Posterior vena cava (tissue), 2 donors: ENCODE results near the gene PFN1. TPM values are rescaled to one million over a fixed set of nuclear protein-coding genes. Genes with fewer than 3 reads are reported as not detected.

Experiments
- DNase-seq: peaks from one replicate; pipeline ENCODE4 v3.0.0-alpha.2; 2020; ENCODE audit warnings: low spot score
- intact Hi-C, 2 donors: fragments of 100-400 bp; cut with DNase I; formaldehyde crosslinking; loops; one replicate each; pipeline versions ENCODE4 v1.14.1 to v1.14.2; 2022 to 2023
- long read RNA-seq, 2 donors: library from polyadenylated mRNA; unstranded; transcript quantifications; one replicate each; pipeline ENCODE4 v2.0.0, GENCODE V29; 2020 to 2021
- total RNA-seq, 2 donors: library from RNA; stranded (reverse); fragmentation: NEBNext Ultra II Directional; extraction: Animal tissue kit (Norgen Biotek cat#: 25700); gene quantifications; one replicate each; pipeline ENCODE4 v1.2.1, GENCODE V29; 2021
- donor health status: DM: yes; HTN: yes; CAD: no.
- donor health status: DM: yes; HTN: yes; CAD: no.

PFN1 gene
- total RNA-seq, result 100 to 1,000 TPM; 582 to 588 TPM
- long read RNA-seq, donor 1, transcript PFN1-201 (3 exons, 1,291 nt), result major isoform, 90 of 91 reads
- long read RNA-seq, donor 1, partial matches to known transcripts, result 0 of 91 reads
- long read RNA-seq, donor 1, other reads (novel, unspliced or antisense), result 0 of 91 reads
- long read RNA-seq, donor 2, transcript PFN1-203 (2 exons, 1,173 nt), result minor isoform, 9 of 192 reads
- long read RNA-seq, donor 2, transcript PFN1-201 (3 exons, 1,291 nt), result major isoform, 178 of 192 reads
- long read RNA-seq, donor 2, partial matches to known transcripts, result 1 of 192 reads
- long read RNA-seq, donor 2, other reads (novel, unspliced or antisense), result 4 of 192 reads

DNA sequence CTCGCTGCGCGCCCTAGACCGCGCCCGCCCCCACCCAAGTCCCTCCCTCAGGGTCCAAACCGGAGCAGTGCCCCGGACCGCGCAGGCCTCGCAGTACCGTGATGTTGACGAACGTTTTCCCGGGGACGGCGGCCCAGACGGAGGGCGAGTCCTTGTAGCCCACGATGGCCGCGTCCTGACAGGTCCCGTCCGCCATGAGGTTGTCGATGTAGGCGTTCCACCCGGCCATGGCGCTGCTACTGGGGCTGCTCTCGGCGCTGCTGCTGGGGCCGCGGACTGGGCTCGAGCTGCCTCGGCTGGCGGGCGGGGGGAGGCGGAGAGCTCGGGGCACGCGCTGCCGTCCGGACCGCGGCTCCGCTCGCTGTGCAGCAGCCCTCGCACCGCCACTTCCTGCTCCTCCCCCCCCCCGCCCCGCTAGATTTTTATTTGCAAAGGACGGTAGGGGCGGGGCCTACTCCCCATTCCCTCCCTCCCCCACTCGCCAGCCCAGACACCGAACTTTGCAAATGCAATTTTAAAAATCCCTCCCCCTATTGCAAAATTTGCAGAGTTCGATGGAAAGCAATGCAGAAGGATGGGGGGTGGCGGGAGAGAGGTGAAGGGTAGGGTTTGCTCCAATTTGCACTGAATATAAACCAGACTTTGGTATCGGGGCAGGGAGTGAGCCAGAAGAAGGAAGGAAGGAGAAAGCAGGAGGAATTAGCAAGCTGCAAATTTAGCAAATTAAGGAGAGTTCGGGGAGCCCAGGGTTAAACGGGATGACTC, at the start of gene PFN1:
PFN1 (minus strand) TSS at position 365 of the 765 bp plus-strand sequence; CDS start at position 229, 136 bp downstream.
- DNase-seq, result peak; percentile 97
- intact Hi-C loops, result no loop called here

DNA sequence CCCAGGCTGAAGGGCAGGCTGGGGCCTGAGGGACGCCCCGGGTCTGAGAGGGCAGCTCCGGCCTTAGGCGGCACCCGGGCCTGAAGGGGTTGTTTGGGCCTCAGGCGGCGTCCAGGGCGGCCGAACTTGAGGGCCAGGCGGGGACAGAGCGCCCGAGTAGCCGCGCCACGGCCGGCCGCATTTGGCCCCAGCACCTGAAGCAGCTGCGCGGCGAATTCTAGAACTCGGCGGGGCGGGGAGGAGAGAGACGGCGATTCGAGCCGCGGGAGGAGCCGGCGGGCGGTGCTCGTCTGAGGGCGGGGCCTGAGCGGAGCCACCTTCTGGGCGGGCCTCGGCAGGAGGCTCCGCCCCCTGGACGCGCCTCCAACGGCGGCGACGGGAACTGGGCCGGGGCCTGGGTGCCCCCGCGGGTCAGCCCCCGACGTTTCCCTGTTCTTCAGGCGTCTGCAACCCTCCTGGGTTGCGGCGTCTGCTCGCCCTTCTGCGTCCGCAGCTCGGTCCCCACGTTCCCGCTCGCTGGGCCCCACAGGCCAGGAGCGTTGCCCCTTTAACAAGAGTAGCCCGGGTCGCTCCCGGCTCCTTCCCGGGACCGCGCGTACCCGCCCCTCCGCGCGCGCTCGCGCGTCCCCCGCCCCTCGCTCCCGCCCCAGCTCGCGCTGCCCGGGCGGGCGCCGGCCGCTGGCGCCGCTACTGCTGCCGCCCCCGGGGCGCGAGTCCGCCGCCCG, 49.1 kb upstream of the PFN1 start, which contains the start of the genes INCA1 and KIF1C:
INCA1 (minus strand) TSS at position 221 of the 725 bp plus-strand sequence. CDS start 3,085 bp downstream, outside the sequence.
KIF1C (plus strand) TSS at position 649 of the 725 bp plus-strand sequence. CDS start 2,297 bp downstream, outside the sequence.
- intact Hi-C loops, result no loop called here
- DNase-seq, result peak; percentile 98

DNA sequence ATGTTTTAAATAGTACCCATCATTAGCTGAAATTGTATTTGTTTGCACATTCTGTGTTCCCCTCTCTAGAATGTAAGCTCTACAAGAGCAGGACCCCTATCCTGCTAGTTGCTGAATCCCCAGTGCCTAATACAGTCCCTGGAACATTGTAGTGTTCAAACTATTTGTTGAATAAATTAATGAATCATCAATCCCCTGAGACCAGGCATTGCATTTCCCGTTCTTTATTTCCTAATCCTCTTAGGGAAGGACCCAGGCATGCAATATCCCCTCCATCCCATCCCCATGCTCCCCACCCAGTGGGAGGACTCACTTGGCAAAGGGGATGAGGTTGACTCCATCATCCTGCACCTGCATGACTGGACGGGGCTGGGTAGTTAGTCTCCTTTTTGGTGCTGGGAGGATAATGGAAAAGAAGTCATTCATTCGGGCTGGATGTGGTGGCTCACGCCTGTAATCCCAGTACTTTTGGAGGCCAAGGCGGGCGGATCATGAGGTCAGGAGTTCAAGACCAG, 45.8 kb upstream of the PFN1 start:
- DNase-seq, result no peak
- intact Hi-C loops, result no loop called here

DNA sequence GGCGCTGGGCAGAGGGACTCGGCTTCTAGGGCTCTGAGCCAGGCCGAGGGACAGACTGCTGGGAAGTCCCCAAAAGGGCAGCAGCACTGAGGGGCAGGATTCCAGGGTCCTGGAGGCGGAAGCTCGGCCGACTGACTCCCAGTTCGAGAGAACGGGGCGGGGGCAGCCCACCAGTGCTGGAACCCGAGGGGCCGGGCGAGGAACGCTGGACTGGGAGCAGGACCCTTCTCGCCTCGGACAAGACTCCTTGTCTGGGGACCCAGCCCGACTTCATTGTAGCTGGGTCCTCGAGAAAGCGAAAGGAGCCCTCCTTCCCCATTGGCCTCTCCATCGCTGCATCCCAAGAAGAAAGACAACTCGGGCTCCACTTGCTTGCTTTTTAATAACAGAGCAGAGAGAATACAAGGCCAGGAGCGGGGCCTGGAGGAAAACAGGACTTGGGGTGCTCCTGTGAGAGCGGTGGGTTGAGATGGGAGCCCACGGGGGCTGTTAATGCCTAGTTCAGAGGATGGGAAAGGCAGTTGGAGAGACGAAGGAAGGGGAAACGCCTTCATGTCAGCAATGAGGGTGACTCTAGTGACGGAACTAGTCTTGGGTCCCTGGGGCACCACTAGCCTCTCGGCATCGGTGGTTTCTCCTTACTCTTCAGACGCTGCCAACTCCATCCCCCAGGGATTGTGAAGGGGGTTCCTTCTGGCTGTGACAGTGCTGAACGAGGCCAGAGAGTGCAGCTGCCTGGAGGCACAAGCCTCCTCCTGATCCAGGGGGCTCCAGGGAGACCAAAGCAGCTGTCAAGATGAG, 39.6 kb upstream of the PFN1 start:
- DNase-seq, result no peak
- intact Hi-C loops, result no loop called here

DNA sequence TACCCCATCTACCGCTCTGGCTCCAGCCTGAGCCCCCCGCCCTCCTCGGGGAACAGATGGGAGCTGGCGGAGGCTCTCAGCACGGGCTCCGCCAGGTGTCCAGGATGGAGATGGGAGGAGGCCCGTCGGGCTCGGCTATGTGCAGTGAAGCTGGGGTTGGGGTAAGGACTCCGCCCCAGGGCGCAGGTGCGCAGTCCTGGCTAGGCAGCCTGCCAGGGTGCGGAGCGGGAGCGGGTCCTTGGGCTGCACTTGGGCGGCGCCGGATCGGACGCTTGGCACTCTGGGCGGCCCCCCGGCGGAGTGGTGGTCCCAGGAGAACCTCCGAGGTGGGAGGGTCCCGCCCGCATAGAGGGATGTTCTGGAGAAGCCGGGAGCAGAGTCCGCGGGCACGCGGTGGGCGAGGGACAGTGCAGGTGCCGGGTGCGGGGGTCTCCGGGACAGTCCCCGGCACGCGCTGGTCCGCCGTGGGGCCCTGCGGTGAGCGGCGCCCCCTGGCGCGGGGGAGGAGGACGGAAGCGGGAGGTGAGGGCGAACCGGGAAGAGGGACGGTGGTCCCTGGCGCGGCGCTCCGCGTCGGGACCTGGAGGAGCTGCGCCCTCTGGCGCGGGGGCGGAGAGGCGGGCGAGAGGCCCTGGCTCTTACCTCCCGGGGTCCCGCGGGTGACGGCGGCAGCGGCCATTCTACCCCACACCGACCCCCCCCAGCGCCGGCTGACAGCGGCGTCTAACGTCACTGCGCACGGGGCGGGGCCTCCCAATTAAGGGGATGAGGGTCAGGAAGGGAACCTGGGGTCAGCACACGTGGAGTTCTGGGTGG, 38.8 kb upstream of the PFN1 start, which contains the start of gene CAMTA2:
CAMTA2 (minus strand) TSS at position 725 of the 816 bp plus-strand sequence. CDS start 1,453 bp downstream, outside the sequence.
- intact Hi-C loops, result no loop called here
- DNase-seq, result peak; percentile 97

DNA sequence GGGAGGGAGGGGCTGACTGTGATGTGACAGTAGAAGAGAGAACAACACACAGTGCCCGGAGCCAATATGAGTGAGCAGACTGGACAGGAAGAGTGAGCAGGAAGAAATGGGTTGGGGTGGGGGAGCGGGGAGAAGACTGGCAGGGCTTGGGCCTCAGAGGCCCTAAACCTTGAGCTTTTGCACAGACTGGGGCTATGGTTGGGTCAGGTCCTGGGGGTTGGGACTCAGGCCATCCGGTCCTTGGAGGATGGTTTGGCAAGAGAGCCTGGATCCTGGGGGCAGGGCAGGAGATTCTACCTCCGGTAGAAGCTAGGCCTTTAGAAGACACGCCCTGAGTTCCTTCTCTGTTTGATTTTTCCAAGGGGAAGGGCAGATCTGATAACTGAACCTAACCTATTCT, 38.1 kb upstream of the PFN1 start:
- DNase-seq, result no peak
- intact Hi-C loops, result no loop called here

DNA sequence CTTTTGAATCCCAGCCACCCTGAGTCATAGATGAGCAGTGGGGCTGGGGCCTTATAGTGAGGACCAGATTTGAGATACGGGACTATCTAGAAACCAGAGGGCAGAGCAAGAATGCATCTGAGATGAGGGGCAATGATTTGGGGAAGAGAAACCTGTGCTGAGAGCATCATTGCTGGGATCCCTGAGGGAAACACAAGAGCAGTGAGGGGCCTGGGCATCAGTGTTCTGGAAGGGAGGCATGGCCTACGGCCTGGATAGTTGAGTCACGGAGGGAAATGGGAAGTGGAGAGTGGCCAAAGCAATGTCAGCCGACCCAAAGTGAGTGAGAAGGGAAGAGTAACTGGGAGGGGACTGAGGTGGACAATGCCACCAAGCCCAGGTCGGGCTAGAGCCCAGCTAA, 34.0 kb upstream of the PFN1 start:
- no peak for DNase-seq
- intact Hi-C loops, result no loop called here

DNA sequence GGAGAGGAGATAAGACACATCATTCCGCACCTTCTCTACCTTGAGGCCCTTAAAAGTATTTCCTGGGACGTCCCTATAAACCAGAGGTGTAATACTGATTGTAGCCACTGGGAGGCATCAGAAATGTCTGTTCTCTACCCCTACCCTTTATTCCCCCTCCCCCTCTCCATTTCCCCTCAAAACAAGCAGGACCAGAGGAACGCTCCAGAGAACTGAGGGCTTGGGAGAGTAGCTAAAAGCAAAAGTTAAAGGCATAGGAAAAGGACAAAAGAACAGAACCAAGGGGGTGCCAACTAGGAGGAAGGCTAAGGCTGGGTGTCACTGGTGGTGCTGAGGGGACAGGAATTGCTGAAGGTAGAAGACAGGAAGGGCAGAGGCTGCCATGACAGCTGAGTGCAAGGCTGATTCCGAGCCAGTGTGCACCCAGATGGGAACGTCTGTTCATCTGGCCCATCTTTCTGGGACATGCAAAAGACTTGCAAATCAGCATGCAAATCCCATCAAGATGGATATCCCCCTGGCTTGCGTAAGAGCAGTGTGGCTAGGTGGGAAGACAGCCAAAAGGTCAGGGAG, 32.4 kb upstream of the PFN1 start:
- intact Hi-C loops, result no loop called here
- no peak for DNase-seq

DNA sequence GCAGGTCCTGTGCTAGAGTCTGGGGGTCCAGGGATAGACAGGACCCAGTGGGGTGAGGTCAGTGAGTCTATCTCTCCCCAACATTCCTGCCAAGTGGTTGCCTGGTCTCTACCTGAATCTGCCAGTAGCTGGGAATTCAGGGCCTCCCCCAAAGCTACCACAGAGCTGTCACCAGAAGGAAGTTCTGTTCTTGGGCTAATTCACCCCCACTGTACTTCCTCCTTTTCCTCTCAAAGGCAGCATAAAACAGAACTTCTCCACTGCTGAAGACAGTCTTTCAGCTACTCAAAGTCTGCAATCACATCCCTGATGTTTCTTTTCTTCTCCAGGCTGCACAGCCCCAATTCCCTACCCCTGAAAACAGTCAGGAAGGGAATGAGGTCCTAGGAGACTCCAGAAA, 30.4 kb upstream of the PFN1 start:
- intact Hi-C loops, result no loop called here
- no peak for DNase-seq

DNA sequence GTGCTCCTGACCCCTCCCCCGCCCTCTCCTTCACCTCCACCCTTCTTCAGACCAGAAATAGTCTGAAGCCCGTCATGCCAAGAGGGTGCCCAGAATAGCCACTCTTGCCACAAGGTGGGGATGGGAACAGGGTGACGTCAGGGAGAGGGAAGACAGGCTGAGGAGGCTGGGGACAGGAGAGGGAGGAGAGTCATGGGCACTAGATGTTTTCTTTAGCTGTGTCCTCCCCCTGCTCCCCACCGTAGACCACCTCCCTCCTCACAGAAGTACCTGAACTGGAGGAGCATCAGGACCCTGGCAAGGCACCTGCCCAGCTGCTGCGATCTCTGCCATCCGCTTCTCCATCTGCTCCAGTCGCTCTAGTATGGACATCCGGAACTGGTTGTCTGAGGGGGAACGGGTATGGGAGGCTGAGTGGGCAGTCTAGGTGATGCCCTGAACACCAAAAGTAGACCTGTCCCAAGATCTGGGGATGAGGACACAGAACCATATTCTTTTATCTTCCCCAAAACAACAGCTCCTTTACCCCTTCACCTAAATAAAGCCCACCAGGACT, 25.9 kb upstream of the PFN1 start:
- DNase-seq, result no peak
- intact Hi-C loops, result no loop called here

DNA sequence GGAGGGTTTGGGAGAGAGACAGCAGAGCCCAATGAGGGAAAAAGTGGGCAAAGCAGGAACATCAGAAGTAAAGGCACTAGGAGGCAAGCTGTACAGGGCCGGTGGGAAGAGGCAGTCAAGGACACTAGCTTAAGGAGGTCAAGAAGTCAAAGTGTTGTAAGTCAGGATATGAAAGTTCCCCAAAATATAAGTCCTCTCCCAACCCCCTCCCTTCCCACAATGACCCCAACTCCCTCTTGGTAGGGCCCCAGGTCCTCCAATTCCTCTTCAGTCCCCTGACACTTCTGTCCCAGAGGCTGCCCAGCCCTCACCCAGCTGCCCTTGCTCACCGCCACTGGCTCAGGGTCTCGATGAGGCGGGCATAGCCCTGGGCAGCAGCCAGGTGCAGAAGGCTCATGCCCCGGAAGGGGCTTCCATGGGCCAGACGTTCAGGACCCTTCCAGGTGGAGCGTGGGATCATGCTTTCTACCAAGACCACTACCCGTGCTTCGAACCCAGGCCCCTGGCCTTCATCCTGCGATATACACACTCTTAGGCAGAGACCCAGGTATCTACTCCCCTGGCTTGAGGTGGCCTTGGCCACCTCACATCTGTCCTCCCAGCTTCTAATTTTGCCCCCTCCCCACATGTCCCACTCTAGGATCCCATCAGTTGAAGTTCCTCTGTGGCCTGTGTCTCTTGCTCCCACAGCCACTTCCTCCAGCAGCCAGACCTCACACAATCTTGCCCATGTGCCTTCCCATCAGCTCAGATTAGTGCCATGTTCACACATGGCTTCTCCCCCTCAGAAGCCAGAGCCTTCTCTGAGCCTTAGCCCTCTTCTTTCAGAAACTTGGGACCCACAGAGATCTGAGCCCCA, 25.2 kb upstream of the PFN1 start:
- no peak for DNase-seq
- intact Hi-C loops, result no loop called here

DNA sequence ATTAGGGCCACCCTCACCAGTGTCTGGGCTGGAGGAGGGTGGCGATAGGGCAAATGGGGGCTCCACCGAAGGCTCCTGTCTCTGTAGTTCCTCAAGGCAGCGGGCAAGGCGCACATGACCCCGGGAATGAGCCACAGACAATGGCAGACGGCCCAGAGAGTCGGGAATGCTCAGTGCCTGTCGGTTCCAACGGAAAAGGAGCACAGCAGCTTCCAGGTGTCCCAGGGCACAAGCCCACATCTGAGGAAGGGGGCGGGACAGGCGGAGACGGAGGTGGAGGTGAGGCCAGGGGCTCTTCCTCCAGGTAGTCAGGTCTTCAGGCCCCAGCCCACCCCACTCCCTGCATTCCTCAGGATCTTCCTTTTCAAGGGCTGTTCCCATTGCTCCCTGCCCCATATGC, 24.4 kb upstream of the PFN1 start:
- no peak for DNase-seq
- intact Hi-C loops, result no loop called here

DNA sequence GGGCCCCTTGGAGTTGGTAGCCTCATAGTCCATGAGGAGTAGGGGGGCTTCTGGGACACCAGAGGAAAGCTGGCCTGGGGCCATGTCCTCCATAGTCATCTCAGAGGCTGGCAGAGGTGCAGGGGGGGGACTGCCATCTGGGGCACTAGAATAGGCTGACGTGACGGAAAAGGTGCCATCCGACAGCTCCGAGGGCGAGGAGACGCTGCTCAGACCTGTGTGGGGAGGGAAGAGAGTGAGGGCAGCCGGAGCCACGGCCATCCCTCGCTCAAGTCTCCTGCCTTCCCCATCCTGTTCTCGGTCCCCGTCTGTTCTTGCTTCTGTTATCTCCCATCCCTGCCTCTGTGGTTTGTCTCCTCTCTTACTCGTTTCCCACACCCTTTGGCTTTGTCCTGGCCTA, 24.0 kb upstream of the PFN1 start:
- no peak for DNase-seq
- intact Hi-C loops, result no loop called here

DNA sequence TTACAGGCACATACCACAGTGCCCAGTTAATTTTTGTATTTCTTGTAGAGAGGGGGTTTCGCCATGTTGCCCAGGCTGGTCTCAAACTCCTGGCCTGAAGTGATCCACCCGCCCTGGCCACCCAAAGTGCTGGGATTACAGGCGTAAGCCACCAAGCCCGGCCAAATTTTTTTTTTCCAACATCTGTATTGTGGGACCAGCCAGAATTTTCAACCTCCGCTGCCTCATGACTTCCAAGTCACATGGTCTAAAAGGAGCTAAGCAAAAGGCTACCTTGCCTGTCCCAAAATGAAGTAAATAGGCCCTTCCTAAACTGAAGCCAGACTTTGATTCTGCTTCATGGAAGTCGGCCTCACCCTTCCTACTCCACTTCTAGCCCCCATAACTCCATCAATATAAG, 23.5 kb upstream of the PFN1 start:
- intact Hi-C loops, result no loop called here
- no peak for DNase-seq

DNA sequence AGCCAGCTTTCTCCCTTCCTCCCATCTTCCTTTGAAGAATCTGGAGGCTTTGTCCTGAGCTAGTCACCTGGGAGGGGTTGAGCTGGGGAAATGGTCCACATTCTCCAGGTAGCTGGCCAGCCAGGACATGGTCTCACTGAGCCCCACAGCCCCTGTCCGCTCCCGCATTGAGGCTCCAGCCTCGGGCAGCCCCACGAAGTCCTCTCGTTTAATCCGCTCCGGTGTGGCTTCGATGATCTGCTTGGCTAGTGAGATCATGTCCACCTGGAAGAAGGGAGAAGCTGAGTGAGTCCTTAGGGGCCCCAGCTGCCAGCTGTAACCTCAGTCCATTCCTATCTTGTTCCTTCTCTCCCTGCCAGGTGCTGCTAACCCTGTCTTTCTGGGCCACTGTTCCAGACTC, 21.9 kb upstream of the PFN1 start:
- DNase-seq, result no peak
- intact Hi-C loops, result no loop called here

DNA sequence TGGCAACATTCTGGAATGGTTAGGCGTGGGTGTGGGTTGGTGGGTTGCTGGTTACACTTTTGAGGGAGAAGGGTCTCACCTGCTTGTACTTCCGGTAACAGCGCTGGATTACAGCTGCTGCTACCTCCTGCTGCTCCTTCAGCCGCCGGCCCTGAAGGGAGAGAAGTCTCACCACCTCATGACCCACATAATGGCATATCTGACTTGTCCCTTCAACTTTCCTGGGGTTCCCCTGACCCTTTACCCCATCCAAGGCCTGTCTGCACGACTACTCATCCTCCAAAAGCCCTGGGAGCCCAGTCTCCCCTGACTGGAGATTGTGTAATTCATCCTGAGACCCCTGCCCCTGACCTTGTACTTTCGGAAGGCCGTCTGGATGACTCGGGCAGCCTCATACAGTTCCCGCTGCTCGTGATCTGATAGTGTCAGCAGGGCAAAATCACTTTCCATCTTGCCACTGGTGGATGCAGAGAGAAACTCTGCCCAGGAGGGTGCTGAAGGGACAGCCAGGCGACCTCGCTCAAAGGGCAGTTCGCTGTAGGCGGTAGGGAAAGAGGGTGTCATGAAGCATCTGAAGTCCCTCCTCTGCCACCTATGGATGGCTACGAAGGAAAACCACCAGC, 21.3 kb upstream of the PFN1 start:
- DNase-seq, result no peak
- intact Hi-C loops, result no loop called here
